GM12892 (cell line): ENCODE data around the gene HHIP. TPM values are rescaled to one million over a fixed set of nuclear protein-coding genes. Genes with fewer than 3 reads are reported as not detected.
A peak's percentile ranks its signal among the peaks of the same experiment; 100 is the strongest.

ENCODE experiments used
- DNase-seq: peaks from one replicate; pipeline ENCODE4 v3.0.0; 2011; ENCODE audit not compliant: insufficient read length
- FAIRE-seq: peaks from 2 replicates; lab custom pipeline; 2011; peaks lifted over from hg19 to GRCh38; lab: Jason Lieb, UNC
- POLR2A ChIP-seq: IDR thresholded peaks from 2 replicates; pipeline ENCODE4 v1.6.1; 2011; ENCODE audit warnings: low read depth, low read length, control low read depth
- POLR2AphosphoS5 ChIP-seq: IDR thresholded peaks from 2 replicates; pipeline ENCODE4 v1.6.1; 2011; ENCODE audit warnings: low read depth, low read length, control low read depth
- TAF1 ChIP-seq: IDR thresholded peaks from 2 replicates; pipeline ENCODE4 v1.6.1; 2011; ENCODE audit warnings: low read depth, mild to moderate bottlenecking, control low read depth, low read length, borderline replicate concordance
- polyA plus RNA-seq: library from polyadenylated mRNA; unstranded; fragments of >200 nt; gene quantifications from one replicate; pipeline ENCODE4 v1.2.1, GENCODE V29; 2012; ENCODE audit warnings: missing spikeins, inconsistent platforms; ENCODE audit not compliant: missing spikeins

HHIP gene
- polyA plus RNA-seq, result not detected

DNA sequence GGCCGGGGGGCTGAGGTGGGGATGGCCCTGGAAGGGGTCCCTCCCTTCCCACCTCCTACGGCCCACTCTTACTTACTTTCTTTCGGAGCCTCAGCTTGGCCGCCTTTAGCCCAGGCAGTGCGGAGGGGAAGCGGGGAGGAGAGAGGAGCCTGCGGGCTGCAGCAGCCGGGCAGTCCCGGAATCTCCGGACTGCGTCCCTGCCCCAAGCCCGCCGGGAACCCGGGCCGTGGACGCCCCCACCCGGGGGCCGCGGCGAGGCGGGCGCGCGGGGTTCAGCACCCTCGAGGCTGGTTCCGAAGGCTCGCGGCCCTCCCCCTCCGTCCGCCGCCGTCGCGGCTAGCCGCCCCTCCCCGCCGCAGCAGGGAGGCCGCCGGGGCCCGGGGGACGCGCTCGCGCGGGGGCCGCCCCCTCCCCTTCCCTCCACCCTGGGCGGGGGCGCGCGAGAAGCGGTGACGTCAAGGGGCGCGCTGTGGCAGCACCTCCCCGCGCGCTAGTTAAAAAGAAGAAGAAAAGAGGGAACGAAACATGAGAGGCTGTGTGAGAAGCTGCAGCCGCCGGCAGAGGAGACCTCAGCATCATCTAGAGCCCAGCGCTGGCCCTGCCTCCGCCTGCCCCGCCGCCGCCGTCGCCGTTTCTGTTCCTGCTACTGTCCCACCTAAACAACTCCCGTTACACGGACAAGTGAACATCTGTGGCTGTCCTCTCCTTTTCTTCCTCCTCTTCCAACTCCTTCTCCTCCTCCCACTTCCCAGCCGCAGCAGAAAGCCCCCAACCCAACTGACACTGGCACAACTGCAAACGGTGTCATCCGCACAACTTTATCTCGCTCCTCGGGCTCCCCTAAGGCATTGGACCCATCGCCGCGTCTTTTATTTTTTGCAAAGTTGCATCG is at the start of gene HHIP:
HHIP (plus strand) TSS at position 526 of the 892 bp plus-strand sequence. CDS start 520 bp downstream, outside the sequence.
- peak; percentile 21 for DNase-seq
- no peak for TF ChIP-seq TAF1
- no peak for TF ChIP-seq POLR2A
- no peak for TF ChIP-seq POLR2AphosphoS5
- no peak for FAIRE-seq

GRCh38 chr4:144597171-144597570 is 48.8 kb upstream of the HHIP start:
- TF ChIP-seq POLR2AphosphoS5 (no peak), TAF1 (no peak), POLR2A (no peak)
- DNase-seq, result no peak
- FAIRE-seq, result no peak

DNA sequence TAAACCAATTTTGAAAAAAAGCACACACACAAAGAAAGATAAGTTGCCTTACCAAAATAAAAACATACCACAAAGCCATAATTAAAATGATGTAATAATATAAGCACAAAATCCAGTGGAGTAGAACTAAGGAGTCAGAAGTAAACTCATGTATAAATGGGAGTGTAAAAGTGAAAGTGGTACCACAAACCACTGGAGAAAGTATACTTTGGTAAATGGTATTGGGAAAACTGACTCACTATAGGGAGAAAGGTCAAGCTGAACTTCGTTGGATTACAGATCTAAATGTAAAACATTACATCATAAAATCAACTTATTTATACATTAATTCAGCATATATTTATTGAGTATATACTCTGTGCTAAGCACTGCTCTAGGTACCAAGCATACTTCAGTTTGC is 46.3 kb upstream of the HHIP start:
- FAIRE-seq (no peak), DNase-seq (no peak)
- TF ChIP-seq POLR2AphosphoS5, result no peak
- TF ChIP-seq POLR2A, result no peak
- TF ChIP-seq TAF1, result no peak

DNA sequence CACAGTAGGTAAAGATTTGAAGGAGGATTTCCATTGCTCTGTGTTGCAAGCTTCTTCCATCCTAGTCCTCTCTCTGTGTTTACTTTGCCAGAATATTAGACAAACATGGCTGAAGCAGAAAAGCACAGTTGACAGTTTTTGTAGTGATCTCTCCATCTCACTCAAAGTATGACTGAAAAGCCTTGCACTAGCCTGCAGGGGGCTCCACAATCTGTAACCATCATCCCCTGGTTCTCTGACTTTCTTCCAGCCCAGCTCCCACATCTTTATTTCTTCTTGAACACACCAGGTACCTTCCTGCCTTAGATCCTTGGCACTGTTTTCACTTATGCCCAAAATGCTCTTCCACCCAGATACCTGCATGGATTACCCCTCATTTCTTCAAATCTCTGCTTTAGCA is 34.1 kb upstream of the HHIP start:
- FAIRE-seq (no peak), DNase-seq (peak; percentile 2)
- TF ChIP-seq TAF1 (no peak), POLR2AphosphoS5 (no peak), POLR2A (no peak)

GRCh38 chr4:144614850-144615585 is 30.9 kb upstream of the HHIP start:
- FAIRE-seq (no peak), DNase-seq (no peak)
- TF ChIP-seq TAF1 (no peak), POLR2AphosphoS5 (no peak), POLR2A (no peak)

GRCh38 chr4:144621681-144622080 is 24.3 kb upstream of the HHIP start:
- no peak for FAIRE-seq
- no peak for DNase-seq
- TF ChIP-seq TAF1, result no peak
- no peak for TF ChIP-seq POLR2A
- TF ChIP-seq POLR2AphosphoS5, result no peak

DNA sequence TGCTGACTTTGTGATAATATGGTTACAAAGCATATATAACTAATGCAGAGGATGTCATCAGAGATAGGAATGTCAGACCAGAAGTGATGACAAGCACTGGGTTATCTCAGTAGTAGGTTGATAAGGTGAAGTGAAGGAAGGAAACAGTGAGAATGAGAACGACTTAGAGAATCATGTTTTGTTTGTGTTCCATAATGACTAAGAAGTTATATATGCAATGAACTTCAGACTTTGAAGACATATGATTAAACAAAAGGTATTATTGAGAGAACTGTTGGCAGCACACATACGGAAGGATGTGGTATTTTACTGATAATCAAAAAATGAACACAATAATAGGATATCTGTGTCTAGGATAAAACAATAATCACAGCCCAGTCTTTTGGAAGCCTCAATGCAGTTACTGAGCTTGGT is 18.3 kb upstream of the HHIP start:
- no peak for DNase-seq
- FAIRE-seq, result no peak

GRCh38 chr4:144633215-144633614 is 12.7 kb upstream of the HHIP start:
- FAIRE-seq (no peak), DNase-seq (no peak)
- TF ChIP-seq POLR2A (no peak), TAF1 (no peak), POLR2AphosphoS5 (no peak)

More for the DNA sequence above, 18.3 kb upstream of the HHIP start:
- no peak for TF ChIP-seq TAF1
- TF ChIP-seq POLR2A, result no peak

- DNase-seq, result no peak
- no peak for TF ChIP-seq POLR2A
- no peak for TF ChIP-seq TAF1
- TF ChIP-seq POLR2AphosphoS5, result no peak
- peak; percentile 84 for FAIRE-seq
These were observed 10.8 kb upstream of the HHIP start for GRCh38 chr4:144634978-144635747.

DNA sequence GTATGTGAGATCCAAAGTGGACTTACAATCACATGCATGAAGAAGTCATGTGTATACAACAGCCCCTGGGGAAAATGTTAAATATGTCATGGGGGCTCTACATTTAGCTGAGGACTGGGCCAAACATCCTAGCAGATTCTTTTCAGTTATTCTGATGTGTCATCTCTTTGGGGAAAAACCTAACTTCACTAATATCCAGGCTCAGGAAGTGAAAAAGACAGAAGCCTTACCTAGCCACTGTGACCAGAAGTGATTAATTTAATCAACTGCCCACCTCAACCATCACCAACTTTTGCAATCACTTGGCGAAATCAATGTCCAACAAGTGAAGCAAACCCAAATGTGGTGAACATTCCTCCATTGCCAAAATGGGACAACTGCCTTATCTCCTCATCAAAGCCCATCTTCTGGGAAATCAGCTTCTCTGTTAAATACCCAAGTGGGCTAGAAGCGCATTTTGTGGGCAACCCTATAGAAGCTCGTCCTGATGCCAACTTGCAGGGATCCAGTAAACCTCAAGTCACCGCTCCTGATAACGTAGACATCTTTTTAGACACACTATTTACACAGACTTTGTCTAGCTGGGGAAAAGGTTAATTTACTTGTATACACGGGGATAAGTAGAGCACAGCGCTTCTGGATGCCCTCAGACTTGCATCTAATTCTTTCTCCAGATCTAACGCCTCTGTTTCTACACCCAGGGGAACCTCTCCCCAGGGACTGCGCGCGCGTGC is 1.4 kb upstream of the HHIP start:
- no peak for TF ChIP-seq POLR2AphosphoS5
- no peak for TF ChIP-seq POLR2A
- TF ChIP-seq TAF1, result no peak
- no peak for DNase-seq
- FAIRE-seq, result no peak
